ENCODE measurements around the gene PDCL2.

DNA sequence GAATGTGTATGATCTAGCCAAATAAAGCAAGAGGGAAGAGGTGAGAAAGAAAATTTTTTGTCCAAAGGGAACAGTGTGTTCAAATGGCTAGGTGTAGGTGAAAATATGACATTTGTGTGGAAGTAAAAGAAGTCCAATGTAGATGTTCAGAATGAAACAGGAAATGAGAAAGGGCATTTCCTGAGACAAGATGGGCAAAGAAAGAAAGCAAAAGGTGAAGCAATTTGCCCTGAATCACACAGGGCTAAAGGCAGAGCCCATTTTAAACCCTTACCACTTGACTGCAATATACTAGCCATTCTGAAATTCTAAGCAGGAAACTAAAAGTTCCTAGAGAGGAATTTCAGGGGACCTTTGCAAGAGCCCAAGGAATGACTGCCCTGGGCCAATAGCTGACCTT, 81.4 kb downstream of the PDCL2 start:
- TF ChIP-seq KLF16 (IDR thresholded peaks at IDR 0.05) (no peak), KAT7 (CRISPR knock-in tag; IDR thresholded peaks at IDR 0.05; ENCODE audit: borderline replicate concordance) (no peak), ZFX (CRISPR knock-in tag; IDR thresholded peaks at IDR 0.05) (no peak), ZNF431 (CRISPR knock-in tag; IDR thresholded peaks at IDR 0.05) (no peak), TARDBP (IDR thresholded peaks at IDR 0.05) (no peak), FOXM1 (IDR thresholded peaks at IDR 0.05; ENCODE audit: low read depth) (no peak), FOXM1 (CRISPR knock-in tag; IDR thresholded peaks at IDR 0.05; ENCODE audit: low read depth) (no peak)
- TF ChIP-seq, protein P1, sequence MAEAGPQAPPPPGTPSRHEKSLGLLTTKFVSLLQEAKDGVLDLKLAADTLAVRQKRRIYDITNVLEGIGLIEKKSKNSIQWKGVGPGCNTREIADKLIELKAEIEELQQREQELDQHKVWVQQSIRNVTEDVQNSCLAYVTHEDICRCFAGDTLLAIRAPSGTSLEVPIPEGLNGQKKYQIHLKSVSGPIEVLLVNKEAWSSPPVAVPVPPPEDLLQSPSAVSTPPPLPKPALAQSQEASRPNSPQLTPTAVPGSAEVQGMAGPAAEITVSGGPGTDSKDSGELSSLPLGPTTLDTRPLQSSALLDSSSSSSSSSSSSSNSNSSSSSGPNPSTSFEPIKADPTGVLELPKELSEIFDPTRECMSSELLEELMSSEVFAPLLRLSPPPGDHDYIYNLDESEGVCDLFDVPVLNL (CRISPR knock-in tag; IDR thresholded peaks at IDR 0.05; ENCODE audit: low read depth): no peak

Measured in K562 (cell line).